MCF 10A (cell line): Measurements from ENCODE around the gene POU6F1. TPM values are rescaled to one million over a fixed set of nuclear protein-coding genes. Genes with fewer than 3 reads are reported as not detected.

ENCODE experiments used
- BruUV-seq: library from RNA; stranded (reverse); fragments of 400-500 nt; replicated peaks from 2 replicates; lab custom pipeline; 2021; lab: Mats Ljungman, UMichigan
- CTCF ChIA-PET: fragments of 300-600 bp; sonication (Branson Sonifier 250); formaldehyde crosslinking; extraction: SDS; loops from one replicate; lab custom pipeline; 2021; ENCODE audit warnings: antibody characterized with exemption, inconsistent platforms; lab: Yijun Ruan, JAX
- POLR2A ChIA-PET: fragments of 300-600, 350-650 bp; sonication (Branson Sonifier 250); formaldehyde crosslinking; extraction: SDS; loops from one replicate; lab custom pipeline; 2020; ENCODE audit warnings: antibody characterized with exemption, inconsistent platforms; lab: Yijun Ruan, JAX
- DNase-seq: peaks from one replicate; pipeline ENCODE4 v3.0.0-alpha.2; 2018; ENCODE audit not compliant: unreplicated experiment
- H3K27ac Mint-ChIP-seq: one replicate; pipeline ENCODE4 v1.8.0; 2022; ENCODE audit warnings: mild to moderate bottlenecking, low read depth, mixed read lengths; ENCODE audit not compliant: unreplicated experiment
- H3K27me3 Mint-ChIP-seq: one replicate; pipeline ENCODE4 v1.8.0; 2022; ENCODE audit warnings: mixed read lengths; ENCODE audit not compliant: insufficient read depth, unreplicated experiment
- H3K36me3 Mint-ChIP-seq: one replicate; pipeline ENCODE4 v1.8.0; 2022; ENCODE audit warnings: mild to moderate bottlenecking, moderate library complexity, mixed read lengths; ENCODE audit not compliant: insufficient read depth, unreplicated experiment
- H3K4me1 Mint-ChIP-seq: one replicate; pipeline ENCODE4 v1.8.0; 2022; ENCODE audit warnings: mixed read lengths; ENCODE audit not compliant: insufficient read depth, unreplicated experiment
- H3K4me3 Mint-ChIP-seq: one replicate; pipeline ENCODE4 v1.8.0; 2022; ENCODE audit warnings: mild to moderate bottlenecking, moderate library complexity, mixed read lengths; ENCODE audit not compliant: unreplicated experiment
- H3K9me3 Mint-ChIP-seq: one replicate; pipeline ENCODE4 v1.8.0; 2022; ENCODE audit warnings: mixed read lengths; ENCODE audit not compliant: unreplicated experiment
- CTCF ChIP-seq: fragments of 200-600 bp; IDR thresholded peaks from one replicate; pipeline ENCODE4 v1.8.0; 2022; ENCODE audit warnings: antibody characterized with exemption, mild to moderate bottlenecking; ENCODE audit not compliant: unreplicated experiment
- intact Hi-C: fragments of 100-400 bp; cut with micrococcal nuclease; formaldehyde crosslinking; loops from 2 replicates; pipeline ENCODE4 v1.14.1; 2022
- total RNA-seq: library from RNA; stranded (reverse); gene quantifications from 2 replicates; pipeline ENCODE4 v1.2.3, GENCODE V29; 2022

The POU6F1 gene
- total RNA-seq, 1 experiment from 2014 or later = 3.0 TPM

DNA sequence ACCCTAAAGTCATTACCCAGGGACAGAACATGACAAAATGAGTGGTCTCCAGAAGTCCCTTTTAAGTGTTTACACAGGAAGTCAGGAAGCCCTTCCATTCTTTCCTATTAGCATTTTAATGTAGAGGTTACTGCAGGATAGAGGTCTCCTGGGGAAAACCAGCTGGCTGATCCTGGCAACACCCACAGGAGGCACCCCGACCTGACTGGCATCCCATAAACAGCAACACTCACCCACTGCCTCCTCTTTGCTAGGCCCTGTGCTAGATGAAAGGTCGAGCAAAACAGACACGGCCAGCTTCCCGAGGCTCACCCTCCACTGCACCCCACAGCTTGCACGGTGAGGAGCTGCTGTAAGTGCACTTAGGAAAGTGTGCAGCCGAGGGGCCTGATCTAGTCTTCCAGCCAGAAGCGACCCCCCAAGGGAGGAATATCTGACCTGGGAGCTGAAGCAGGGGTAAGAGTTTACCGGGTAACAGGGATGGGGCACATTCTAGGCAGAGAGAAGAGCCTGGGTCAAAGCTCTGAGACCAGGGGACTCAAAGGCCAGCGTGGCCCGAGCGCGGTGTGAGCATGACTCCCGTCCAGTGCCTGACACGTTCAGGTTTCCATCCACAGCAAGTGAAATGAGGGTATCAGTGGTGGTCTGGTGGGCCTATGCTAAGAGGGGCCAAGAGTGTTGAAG is 29.8 kb upstream of the POU6F1 start:
- ChIA-PET CTCF (no interaction called here), POLR2A (interaction anchor here (3.2 kb wide), 1 partner anchor 8 kb away, joined by 18 read pairs; the partner anchor contains the start of gene DAZAP2)
- no peaks in the 10 kb centered on the region for H3K27me3 Mint-ChIP-seq
- no TSS peak for BruUV-seq
- H3K4me3 Mint-ChIP-seq = no peak overlapping the region
- intact Hi-C loops = no loop called here
- no peak overlapping the region for H3K27ac Mint-ChIP-seq
- no peak for DNase-seq
- H3K36me3 Mint-ChIP-seq = peaks cover 34% of the 10 kb centered on the region
- H3K4me1 Mint-ChIP-seq = peaks cover 14% of the 10 kb centered on the region
- no peak for TF ChIP-seq CTCF
- no peaks in the 10 kb centered on the region for H3K9me3 Mint-ChIP-seq

GRCh38 chr12:51246254-51246853 is 28.5 kb upstream of the POU6F1 start:
- no peak overlapping the region for H3K4me3 Mint-ChIP-seq

GRCh38 chr12:51245476-51246253 is 27.8 kb upstream of the POU6F1 start:
- H3K36me3 Mint-ChIP-seq = peaks cover 54% of the 10 kb centered on the region
- no peaks in the 10 kb centered on the region for H3K27me3 Mint-ChIP-seq
- TF ChIP-seq CTCF = no peak
- POLR2A ChIA-PET = interaction anchor here (0.6 to 1.0 kb wide), 2 partner anchors 51 to 163 kb away, joined by 3 to 4 read pairs; no protein-coding TSS in a partner anchor
- H3K4me3 Mint-ChIP-seq = no peak overlapping the region
- BruUV-seq = TSS peak; percentile 72
- DNase-seq = no peak
- peaks cover 18% of the 10 kb centered on the region for H3K4me1 Mint-ChIP-seq
- H3K9me3 Mint-ChIP-seq = no peaks in the 10 kb centered on the region
- H3K27ac Mint-ChIP-seq = peak overlapping the region; percentile 84
- intact Hi-C loops = no loop called here
- CTCF ChIA-PET = interaction anchor here (0.6 kb wide), 1 partner anchor 12 kb away, joined by 3 read pairs; no protein-coding TSS in a partner anchor

More at GRCh38 chr12:51246254-51246853, 28.5 kb upstream of the POU6F1 start:
- TF ChIP-seq CTCF = no peak
- Mint-ChIP-seq H3K36me3 (peaks cover 47% of the 10 kb centered on the region), H3K4me1 (peaks cover 15% of the 10 kb centered on the region), H3K9me3 (no peaks in the 10 kb centered on the region), H3K27ac (peak overlapping the region; percentile 84), H3K27me3 (no peaks in the 10 kb centered on the region)
- no peak for DNase-seq
- POLR2A ChIA-PET = interaction anchor here (0.6 kb wide), 1 partner anchor 163 kb away, joined by 4 read pairs; no protein-coding TSS in a partner anchor
- BruUV-seq = no TSS peak
- CTCF ChIA-PET = no interaction called here
- intact Hi-C loops = no loop called here

DNA sequence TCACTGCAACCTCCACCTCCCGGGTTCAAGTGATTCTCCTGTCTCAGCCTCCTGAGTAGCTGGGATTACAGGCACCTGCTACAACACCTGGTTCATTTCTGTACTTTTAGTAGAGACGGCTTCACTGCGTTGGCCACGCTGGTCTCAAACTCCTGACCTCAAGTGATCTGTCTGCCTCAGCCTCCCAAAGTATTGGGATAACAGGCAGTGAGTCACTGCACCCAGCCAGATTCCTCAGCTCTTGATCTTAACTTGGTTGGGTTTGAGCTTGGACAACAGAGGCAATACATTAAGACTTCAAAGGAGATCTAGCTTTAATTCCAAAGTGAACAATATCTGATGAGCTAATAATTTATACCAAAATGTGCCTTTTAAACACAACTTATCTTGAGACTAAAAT is 26.4 kb upstream of the POU6F1 start:
- POLR2A ChIA-PET = interaction anchor here (1.2 to 1.5 kb wide), 2 partner anchors 11 to 97 kb away, joined by 3 to 4 read pairs; no protein-coding TSS in a partner anchor
- H3K9me3 Mint-ChIP-seq = no peaks in the 10 kb centered on the region
- H3K27me3 Mint-ChIP-seq = no peaks in the 10 kb centered on the region
- DNase-seq = no peak
- H3K4me1 Mint-ChIP-seq = peaks cover 25% of the 10 kb centered on the region
- peaks cover 61% of the 10 kb centered on the region for H3K36me3 Mint-ChIP-seq
- intact Hi-C loops = no loop called here
- no peak overlapping the region for H3K27ac Mint-ChIP-seq
- no peak for TF ChIP-seq CTCF
- no TSS peak for BruUV-seq
- CTCF ChIA-PET = interaction anchor here (0.5 to 0.6 kb wide), 3 partner anchors 75 to 981 kb away, joined by 3 read pairs; no protein-coding TSS in a partner anchor
- no peak overlapping the region for H3K4me3 Mint-ChIP-seq
